K562 (cell line): ENCODE measurements around the gene DTNA.

Experiments used
- CTCF ChIP-seq, 3 experiments: IDR thresholded peaks in 2 of 3; conservative IDR thresholded peaks in 1 of 3; 2 replicates each; pipeline ENCODE4 v1.5.1; 2011 to 2012; ENCODE audit warnings: low read length in 3 of 3, mild to moderate bottlenecking in 3 of 3, control low read depth in 2 of 3, improper control_type of control experiment in 1 of 3, inconsistent platforms in 1 of 3, low read depth in 1 of 3, mixed read lengths in 1 of 3, moderate library complexity in 1 of 3; ENCODE audit not compliant: insufficient read depth in 2 of 3
- MCM5 ChIP-seq: fragments of 450-650 bp; IDR thresholded peaks from 2 replicates; pipeline ENCODE4 v1.6.1; 2016; ENCODE audit warnings: low read depth
- POLR2G ChIP-seq: fragments of 200-400 bp; formaldehyde crosslinking; IDR thresholded peaks from 2 replicates; pipeline ENCODE4 v1.6.1; 2017; ENCODE audit warnings: low read depth, mild to moderate bottlenecking, antibody characterized with exemption, low read length, moderate library complexity
- SREBF2 ChIP-seq: sonication (generic); formaldehyde crosslinking; IDR thresholded peaks from 2 replicates; pipeline ENCODE4 v1.4.0; 2020; ENCODE audit warnings: mild to moderate bottlenecking, missing genetic modification reagents
- XRCC5 ChIP-seq: fragments of 200-400 bp; formaldehyde crosslinking; IDR thresholded peaks from 2 replicates; pipeline ENCODE4 v1.6.1; 2017; ENCODE audit warnings: low read depth, mild to moderate bottlenecking, low read length
- ZFX ChIP-seq: sonication (generic); formaldehyde crosslinking; IDR thresholded peaks from 2 replicates; pipeline ENCODE4 v1.8.0; 2022; ENCODE audit warnings: mild to moderate bottlenecking, missing genetic modification reagents, moderate library complexity

- TF ChIP-seq ZFX: no peak
- TF ChIP-seq SREBF2 (CRISPR knock-in tag): no peak
- no peak for TF ChIP-seq CTCF (IDR thresholded peaks at IDR 0.05 in 2 of 3, conservative IDR thresholded peaks at IDR 0.05 in 1 of 3; ENCODE audit: insufficient read depth in 2 of 3, low read depth in 1 of 3, low read length in 3 of 3)
- no peak for TF ChIP-seq MCM5
- TF ChIP-seq XRCC5: no peak
- TF ChIP-seq POLR2G: no peak
Measured at GRCh38 chr18:34660572-34660971, 49.5 kb upstream of the DTNA start.
